ENCODE data around the gene NOP14. TPM values are rescaled to one million over a fixed set of nuclear protein-coding genes. Genes with fewer than 3 reads are reported as not detected.

The NOP14 gene
- total and polyA plus RNA-seq, 7 donors, result 24.7 to 48.1 (median 44.4) TPM

DNA sequence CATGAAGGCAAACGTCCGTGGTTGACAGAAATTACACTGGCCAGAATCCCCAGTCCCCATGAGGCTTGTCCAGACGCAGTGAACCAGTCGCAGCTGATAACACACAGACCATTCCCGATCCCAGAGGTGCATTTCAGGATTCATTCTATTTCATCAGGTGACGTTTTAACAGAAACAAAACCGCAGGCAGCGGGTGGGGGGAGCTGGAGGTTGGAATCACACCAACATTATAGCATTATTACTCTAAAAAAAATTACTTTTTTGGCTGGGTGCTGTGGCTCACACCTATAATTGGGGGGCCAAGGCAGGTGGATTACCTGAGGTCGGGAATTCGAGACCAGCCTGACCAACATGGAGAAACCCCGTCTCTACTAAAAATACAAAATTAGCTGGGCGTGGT is 25.2 kb downstream of the NOP14 start:
- H3K4me3 ChIP-seq, result no peak overlapping the region
- no peaks in the 10 kb centered on the region for H3K27me3 ChIP-seq (ENCODE audit: insufficient read depth in 3 of 3, low read length in 2 of 3)
- no peak for ATAC-seq
- intact Hi-C loops (cut with DNase I), result loop anchor here (5.0 to 10.0 kb wide), 2 partner anchors 173 to 176 kb away; no protein-coding TSS in a partner anchor
- peak overlapping the region; percentile 97 for H3K27ac ChIP-seq
- 78 to 83% (median 82%) methylated on average over 10 to 12 of the region's 12 CpGs for WGBS, 3 donors
- DNase-seq, result peak in 1 of 2 donors; percentile 15
- no peak for TF ChIP-seq CTCF (IDR thresholded peaks at IDR 0.05)
- peaks cover 33% of the 10 kb centered on the region for H3K4me1 ChIP-seq
- peaks cover 13 to 58% of the 10 kb centered on the region in 2 donors for H3K36me3 ChIP-seq (ENCODE audit: insufficient read depth in 1 of 2, low read depth in 1 of 2)
- no peaks in the 10 kb centered on the region for H3K9me3 ChIP-seq

GRCh38 chr4:2937146-2937857 is 25.9 kb downstream of the NOP14 start:
- no peak overlapping the region for H3K4me3 ChIP-seq
- H3K27me3 ChIP-seq (ENCODE audit: insufficient read depth in 3 of 3, low read length in 2 of 3), result no peaks in the 10 kb centered on the region
- peak overlapping the region; percentile 97 for H3K27ac ChIP-seq
- H3K4me1 ChIP-seq, result peaks cover 36% of the 10 kb centered on the region
- TF ChIP-seq CTCF (IDR thresholded peaks at IDR 0.05), result no peak
- ATAC-seq, result no peak
- peaks cover 13 to 51% of the 10 kb centered on the region in 2 donors for H3K36me3 ChIP-seq (ENCODE audit: insufficient read depth in 1 of 2, low read depth in 1 of 2)
- no peaks in the 10 kb centered on the region for H3K9me3 ChIP-seq
- intact Hi-C loops (cut with DNase I), result loop anchor here (5.0 to 10.0 kb wide), 2 partner anchors 173 to 175 kb away; no protein-coding TSS in a partner anchor
- 56 to 78% (median 63%) methylated on average over 23 of the region's 23 CpGs for WGBS, 3 donors
- peak; percentile 18 to 55 for DNase-seq

DNA sequence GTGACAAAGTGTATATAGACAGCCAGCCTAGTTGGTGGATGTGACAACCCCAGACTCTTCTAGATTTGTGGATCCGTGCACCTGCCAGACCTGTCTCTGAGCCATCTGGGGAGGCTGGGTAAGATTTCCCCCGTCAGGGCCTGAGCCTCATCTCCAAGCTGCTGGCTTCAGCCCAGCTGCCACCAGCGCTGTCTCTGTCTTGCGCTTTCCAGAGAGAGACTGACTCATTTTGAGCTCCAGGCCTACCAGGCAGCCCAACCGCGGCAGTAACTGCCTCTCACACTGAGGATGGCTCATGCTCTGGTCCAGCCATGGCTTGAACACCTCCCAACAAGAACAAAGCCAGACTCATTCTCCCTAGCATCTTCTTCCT is 26.4 kb downstream of the NOP14 start:
- ATAC-seq, result peak; percentile 31 to 65 (median 60)
- peak in 1 of 2 donors; percentile 87 for DNase-seq
- WGBS, 3 donors, result 29 to 64% (median 35%) methylated on average over 6 of the region's 6 CpGs

More for the DNA sequence above, 26.4 kb downstream of the NOP14 start:
- Histone ChIP-seq H3K4me3 (peak overlapping the region; percentile 100), H3K9me3 (no peaks in the 10 kb centered on the region), H3K4me1 (peaks cover 40% of the 10 kb centered on the region), H3K36me3 (ENCODE audit: insufficient read depth in 1 of 2, low read depth in 1 of 2) (peaks cover 13 to 45% of the 10 kb centered on the region in 2 donors), H3K27ac (peak overlapping the region; percentile 97), H3K27me3 (ENCODE audit: insufficient read depth in 3 of 3, low read length in 2 of 3) (no peaks in the 10 kb centered on the region)
- intact Hi-C loops (cut with DNase I), result loop anchor here (5.0 to 10.0 kb wide), 2 partner anchors 172 to 174 kb away; no protein-coding TSS in a partner anchor
- TF ChIP-seq CTCF (IDR thresholded peaks at IDR 0.05), result no peak

All from psoas muscle (tissue), 8 donors.